Glomerular endothelial cell (primary cell): Measurements from ENCODE around the gene LTBP1. TPM values are rescaled to one million over a fixed set of nuclear protein-coding genes. Genes with fewer than 3 reads are reported as not detected.

Source experiments
- DNase-seq: peaks from one replicate; pipeline ENCODE4 v3.0.0-alpha.2; 2011; ENCODE audit warnings: low read depth, low spot score; ENCODE audit errors: extremely low read depth
- total RNA-seq: library from RNA; depleted of rRNA; stranded (reverse); fragments of >200 nt; gene quantifications from 2 replicates; pipeline ENCODE4 v1.2.3, GENCODE V29; 2015

The LTBP1 gene
- total RNA-seq, 1 donor from 2014 or later: 63.4 TPM

GRCh38 chr2:33392366-33392765 lies 445.6 kb downstream of the LTBP1 start:
- no peak for DNase-seq

GRCh38 chr2:33395034-33395433 lies 448.3 kb downstream of the LTBP1 start:
- DNase-seq: no peak

- DNase-seq: no peak
Observed at GRCh38 chr2:33395655-33396249, 449.0 kb downstream of the LTBP1 start.

- DNase-seq: no peak
Observed at GRCh38 chr2:33404321-33404720, 457.6 kb downstream of the LTBP1 start.

- no peak for DNase-seq
Observed at GRCh38 chr2:33406622-33407021, 459.9 kb downstream of the LTBP1 start.

- DNase-seq: no peak
Observed at GRCh38 chr2:33408109-33408508, 461.4 kb downstream of the LTBP1 start.

GRCh38 chr2:33409417-33409955 lies 462.7 kb downstream of the LTBP1 start:
- no peak for DNase-seq

- DNase-seq: no peak
Observed at GRCh38 chr2:33411765-33412164, 465.0 kb downstream of the LTBP1 start.

- no peak for DNase-seq
Observed at GRCh38 chr2:33412920-33413319, 466.2 kb downstream of the LTBP1 start.

- no peak for DNase-seq
Observed at GRCh38 chr2:33419581-33420200, 472.9 kb downstream of the LTBP1 start.

GRCh38 chr2:33420726-33421125 lies 474.0 kb downstream of the LTBP1 start:
- DNase-seq: no peak

GRCh38 chr2:33421820-33422219 lies 475.1 kb downstream of the LTBP1 start:
- DNase-seq: no peak

- no peak for DNase-seq
Observed at GRCh38 chr2:33425161-33425560, 478.4 kb downstream of the LTBP1 start.

- no peak for DNase-seq
Observed at GRCh38 chr2:33425586-33426031, 478.9 kb downstream of the LTBP1 start.

GRCh38 chr2:33426666-33427231 lies 480.0 kb downstream of the LTBP1 start:
- DNase-seq: no peak

- no peak for DNase-seq
Observed at GRCh38 chr2:33430077-33430476, 483.3 kb downstream of the LTBP1 start.

GRCh38 chr2:33430856-33431255 lies 484.1 kb downstream of the LTBP1 start:
- no peak for DNase-seq

GRCh38 chr2:33432871-33433270 lies 486.1 kb downstream of the LTBP1 start:
- DNase-seq: no peak

GRCh38 chr2:33433279-33434235 lies 486.8 kb downstream of the LTBP1 start:
- no peak for DNase-seq

- no peak for DNase-seq
Observed at GRCh38 chr2:33435518-33435917, 488.8 kb downstream of the LTBP1 start.

GRCh38 chr2:33436083-33436482 lies 489.3 kb downstream of the LTBP1 start:
- DNase-seq: no peak
